AG10803 (cell line): ENCODE measurements around the gene INPP1.
"Not testable (repeated sequence)": the region's sequence is repeated elsewhere in the genome, so short reads cannot be mapped to it uniquely, and the experiment has no call there.

Source experiments
- DNase-seq: peaks from one replicate; pipeline ENCODE4 v3.0.0; 2010; ENCODE audit warnings: low read depth
- H3K4me3 ChIP-seq: 2 replicates; pipeline ENCODE4 v1.5.1; 2011; ENCODE audit warnings: mild to moderate bottlenecking, low read length, control low read depth
- TF ChIP-seq, protein P1 (sequence below): conservative IDR thresholded peaks from 2 replicates; pipeline ENCODE4 v1.5.1; 2011; ENCODE audit warnings: mild to moderate bottlenecking, low read length, control low read depth, inconsistent platforms

The INPP1 gene

DNA sequence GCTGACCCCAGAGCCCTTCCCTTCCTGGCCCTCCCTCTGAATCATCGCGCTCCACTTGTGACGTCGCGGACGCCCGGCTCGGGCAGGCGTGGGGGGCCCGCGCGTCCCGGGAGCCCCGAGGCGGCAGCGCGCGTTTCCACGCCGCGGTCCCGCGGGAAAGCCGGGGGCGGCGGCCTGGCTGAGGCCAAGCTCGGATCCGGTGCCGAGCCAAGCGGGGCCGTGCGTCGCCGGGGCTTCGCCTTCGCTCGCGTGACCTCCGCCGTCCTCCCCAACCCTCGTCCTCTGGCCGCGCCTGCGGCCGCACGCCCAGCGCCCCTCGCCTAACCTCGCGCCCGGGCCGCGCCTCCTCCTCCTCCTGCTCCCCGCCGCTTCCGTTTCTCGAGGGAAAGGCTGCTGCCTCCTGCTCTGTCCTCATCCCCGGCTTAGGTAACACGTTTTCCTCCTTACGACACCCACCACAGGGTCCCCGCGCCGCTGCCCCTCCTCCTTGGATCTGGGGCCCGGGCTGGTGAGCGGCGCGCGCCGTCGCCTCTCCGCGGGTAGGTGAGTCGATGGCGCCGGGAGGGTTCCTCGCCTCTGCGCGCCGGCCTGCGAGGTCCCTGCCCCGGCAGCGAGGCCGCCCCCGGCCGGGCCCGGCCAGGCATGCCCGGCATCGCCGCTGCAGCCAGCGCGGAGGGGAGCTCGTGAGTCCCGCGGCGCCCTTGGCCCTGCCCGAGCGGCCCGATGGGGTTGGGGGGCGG lies at the start of gene INPP1:
INPP1 (plus strand) TSS at position 54 of the 740 bp plus-strand sequence. CDS start 16,514 bp downstream, outside the sequence.
- peak within 1 kb of the TSS; percentile 73 for H3K4me3 ChIP-seq
- DNase-seq, result peak; percentile 60
- TF ChIP-seq, protein P1, sequence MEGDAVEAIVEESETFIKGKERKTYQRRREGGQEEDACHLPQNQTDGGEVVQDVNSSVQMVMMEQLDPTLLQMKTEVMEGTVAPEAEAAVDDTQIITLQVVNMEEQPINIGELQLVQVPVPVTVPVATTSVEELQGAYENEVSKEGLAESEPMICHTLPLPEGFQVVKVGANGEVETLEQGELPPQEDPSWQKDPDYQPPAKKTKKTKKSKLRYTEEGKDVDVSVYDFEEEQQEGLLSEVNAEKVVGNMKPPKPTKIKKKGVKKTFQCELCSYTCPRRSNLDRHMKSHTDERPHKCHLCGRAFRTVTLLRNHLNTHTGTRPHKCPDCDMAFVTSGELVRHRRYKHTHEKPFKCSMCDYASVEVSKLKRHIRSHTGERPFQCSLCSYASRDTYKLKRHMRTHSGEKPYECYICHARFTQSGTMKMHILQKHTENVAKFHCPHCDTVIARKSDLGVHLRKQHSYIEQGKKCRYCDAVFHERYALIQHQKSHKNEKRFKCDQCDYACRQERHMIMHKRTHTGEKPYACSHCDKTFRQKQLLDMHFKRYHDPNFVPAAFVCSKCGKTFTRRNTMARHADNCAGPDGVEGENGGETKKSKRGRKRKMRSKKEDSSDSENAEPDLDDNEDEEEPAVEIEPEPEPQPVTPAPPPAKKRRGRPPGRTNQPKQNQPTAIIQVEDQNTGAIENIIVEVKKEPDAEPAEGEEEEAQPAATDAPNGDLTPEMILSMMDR, result no peak

- H3K4me3 ChIP-seq, DNase-seq: not testable (repeated sequence)
These were observed 45.5 kb upstream of the INPP1 start for GRCh38 chr2:190297880-190298279.

- TF ChIP-seq, protein P1, result no peak
- DNase-seq, result no peak
These were observed 42.4 kb upstream of the INPP1 start for GRCh38 chr2:190301032-190301431.

GRCh38 chr2:190302052-190302451 lies 41.3 kb upstream of the INPP1 start:
- no peak overlapping the region for H3K4me3 ChIP-seq
- DNase-seq, result no peak
- TF ChIP-seq, protein P1, result no peak

More at GRCh38 chr2:190301032-190301431, 42.4 kb upstream of the INPP1 start:
- no peak overlapping the region for H3K4me3 ChIP-seq

DNA sequence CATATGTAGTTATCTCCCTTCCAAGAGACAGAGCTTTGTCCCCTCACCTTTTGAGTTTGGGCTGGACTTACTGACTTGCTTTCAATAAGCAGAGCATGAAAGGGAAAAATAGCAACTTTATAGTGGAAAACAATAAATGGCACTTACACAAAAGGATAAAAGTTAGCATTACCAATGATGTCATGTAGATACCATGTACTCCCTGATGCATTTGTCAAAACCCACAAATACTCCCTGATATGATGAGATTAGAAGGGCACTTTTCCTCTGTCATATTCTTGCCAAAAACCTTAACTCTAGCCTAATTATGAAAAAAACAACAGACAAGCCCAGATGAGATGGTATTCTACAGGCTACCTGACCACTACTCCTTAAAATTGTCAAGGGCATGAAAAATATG lies 39.7 kb upstream of the INPP1 start:
- H3K4me3 ChIP-seq, result no peak overlapping the region
- no peak for DNase-seq
- TF ChIP-seq, protein P1, result no peak

GRCh38 chr2:190304404-190304803 lies 39.0 kb upstream of the INPP1 start:
- H3K4me3 ChIP-seq, result no peak overlapping the region
- no peak for DNase-seq
- TF ChIP-seq, protein P1, result no peak

GRCh38 chr2:190308031-190308430 lies 35.4 kb upstream of the INPP1 start:
- DNase-seq, result no peak
- TF ChIP-seq, protein P1, result no peak

More at GRCh38 chr2:190308031-190308430, 35.4 kb upstream of the INPP1 start:
- H3K4me3 ChIP-seq, result no peak overlapping the region
